Measurements from ENCODE around the gene GHSR. TPM values are rescaled to one million over a fixed set of nuclear protein-coding genes. Genes with fewer than 3 reads are reported as not detected.

Gene GHSR
- total and polyA plus RNA-seq, 4 donors: not detected

DNA sequence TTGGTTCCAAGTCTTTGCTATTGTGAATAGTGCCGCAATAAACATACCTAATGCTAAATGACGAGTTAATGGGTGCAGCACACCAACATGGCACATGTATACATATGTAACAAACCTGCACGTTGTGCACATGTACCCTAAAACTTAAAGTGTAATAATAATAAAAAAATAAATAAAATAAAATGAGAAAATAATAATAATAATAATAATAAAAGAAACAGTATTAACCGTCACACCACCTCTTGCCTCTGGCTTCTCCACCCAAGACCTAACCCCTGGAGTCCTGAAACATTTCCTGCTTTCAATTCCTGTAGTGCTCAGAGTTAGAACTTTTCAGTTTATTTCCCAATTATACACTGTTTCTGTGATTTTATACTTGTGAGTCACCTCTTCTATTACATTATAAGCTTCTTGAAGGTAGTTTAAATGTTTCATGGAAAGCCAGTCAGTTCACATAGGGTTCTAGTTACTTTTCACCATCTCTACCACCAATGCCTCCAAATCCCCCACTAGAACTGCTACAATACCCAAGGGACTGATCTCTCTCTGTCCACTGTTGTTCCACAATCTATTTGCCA is 18.4 kb upstream of the GHSR start:
- Histone ChIP-seq H3K27me3 (ENCODE audit: control insufficient read depth in 1 of 2, insufficient read depth in 2 of 2, low read length in 1 of 2) (no peaks in the 10 kb centered on the region), H3K27ac (ENCODE audit: low read depth in 1 of 2, low read length in 2 of 2) (no peak overlapping the region), H3K9me3 (ENCODE audit: control insufficient read depth, low read length) (no peaks in the 10 kb centered on the region), H3K4me3 (ENCODE audit: low read length in 2 of 2) (no peak overlapping the region), H3K36me3 (ENCODE audit: control insufficient read depth in 1 of 2, insufficient read depth in 2 of 2, low read length in 1 of 2) (no peaks in the 10 kb centered on the region), H3K4me1 (ENCODE audit: control insufficient read depth in 1 of 2, insufficient read depth in 2 of 2, low read length in 2 of 2) (no peaks in the 10 kb centered on the region)
- ATAC-seq (ENCODE audit: low FRiP score) (no peak), DNase-seq (no peak)
- WGBS, 2 donors: 79 to 80% methylated on average over 4 of the region's 4 CpGs
- intact Hi-C loops (cut with DNase I): no loop called here

DNA sequence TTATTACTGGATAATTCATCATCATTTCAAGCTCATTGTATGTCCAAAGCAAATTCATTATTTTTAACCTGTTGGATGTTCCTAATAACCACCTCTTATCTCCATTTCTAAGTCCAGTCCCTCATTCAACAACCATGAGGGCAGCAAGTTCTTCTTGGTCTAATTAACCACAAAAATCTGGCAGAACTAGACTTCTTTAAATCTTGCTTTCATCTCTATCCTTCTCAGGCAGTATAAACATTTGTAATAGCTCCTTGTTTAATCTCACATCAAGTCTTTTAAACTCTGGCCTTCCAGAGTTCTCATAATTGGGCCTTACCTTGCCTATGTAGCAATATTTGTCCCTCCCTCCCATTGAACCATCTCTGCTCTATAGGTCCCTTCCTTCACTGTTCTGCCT is 17.0 kb upstream of the GHSR start:
- intact Hi-C loops (cut with DNase I): no loop called here
- Histone ChIP-seq H3K9me3 (ENCODE audit: control insufficient read depth, low read length) (no peaks in the 10 kb centered on the region), H3K4me1 (ENCODE audit: control insufficient read depth in 1 of 2, insufficient read depth in 2 of 2, low read length in 2 of 2) (no peaks in the 10 kb centered on the region), H3K27ac (ENCODE audit: low read depth in 1 of 2, low read length in 2 of 2) (no peak overlapping the region), H3K27me3 (ENCODE audit: control insufficient read depth in 1 of 2, insufficient read depth in 2 of 2, low read length in 1 of 2) (no peaks in the 10 kb centered on the region), H3K36me3 (ENCODE audit: control insufficient read depth in 1 of 2, insufficient read depth in 2 of 2, low read length in 1 of 2) (no peaks in the 10 kb centered on the region), H3K4me3 (ENCODE audit: low read length in 2 of 2) (no peak overlapping the region)
- DNase-seq (no peak), ATAC-seq (ENCODE audit: low FRiP score) (no peak)

DNA sequence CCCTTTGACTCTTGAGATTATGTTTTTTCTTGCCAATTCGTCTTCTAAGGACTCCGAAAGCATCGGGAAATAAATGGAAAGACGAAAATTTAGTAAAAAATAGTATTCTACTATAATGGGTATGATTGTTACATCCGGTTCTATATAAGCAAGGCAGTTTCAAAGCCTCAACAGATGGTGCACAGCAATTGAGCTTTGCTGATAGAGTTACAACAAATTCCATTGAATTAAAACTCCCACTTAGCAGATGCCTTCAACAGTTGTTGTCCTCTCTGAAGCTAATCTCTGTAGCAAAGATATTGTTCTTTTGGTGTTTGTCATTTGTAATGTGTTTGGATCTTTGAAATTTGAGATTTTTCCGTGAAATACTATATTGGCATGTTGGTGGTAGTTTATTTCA is 16.1 kb upstream of the GHSR start:
- Histone ChIP-seq H3K4me1 (ENCODE audit: control insufficient read depth in 1 of 2, insufficient read depth in 2 of 2, low read length in 2 of 2) (no peaks in the 10 kb centered on the region), H3K36me3 (ENCODE audit: control insufficient read depth in 1 of 2, insufficient read depth in 2 of 2, low read length in 1 of 2) (no peaks in the 10 kb centered on the region), H3K4me3 (ENCODE audit: low read length in 2 of 2) (no peak overlapping the region), H3K27me3 (ENCODE audit: control insufficient read depth in 1 of 2, insufficient read depth in 2 of 2, low read length in 1 of 2) (no peaks in the 10 kb centered on the region), H3K27ac (ENCODE audit: low read depth in 1 of 2, low read length in 2 of 2) (no peak overlapping the region), H3K9me3 (ENCODE audit: control insufficient read depth, low read length) (no peaks in the 10 kb centered on the region)
- ATAC-seq (ENCODE audit: low FRiP score) (no peak), DNase-seq (no peak)
- WGBS, 2 donors: 85 to 90% methylated on average over 6 of the region's 6 CpGs
- intact Hi-C loops (cut with DNase I): no loop called here

DNA sequence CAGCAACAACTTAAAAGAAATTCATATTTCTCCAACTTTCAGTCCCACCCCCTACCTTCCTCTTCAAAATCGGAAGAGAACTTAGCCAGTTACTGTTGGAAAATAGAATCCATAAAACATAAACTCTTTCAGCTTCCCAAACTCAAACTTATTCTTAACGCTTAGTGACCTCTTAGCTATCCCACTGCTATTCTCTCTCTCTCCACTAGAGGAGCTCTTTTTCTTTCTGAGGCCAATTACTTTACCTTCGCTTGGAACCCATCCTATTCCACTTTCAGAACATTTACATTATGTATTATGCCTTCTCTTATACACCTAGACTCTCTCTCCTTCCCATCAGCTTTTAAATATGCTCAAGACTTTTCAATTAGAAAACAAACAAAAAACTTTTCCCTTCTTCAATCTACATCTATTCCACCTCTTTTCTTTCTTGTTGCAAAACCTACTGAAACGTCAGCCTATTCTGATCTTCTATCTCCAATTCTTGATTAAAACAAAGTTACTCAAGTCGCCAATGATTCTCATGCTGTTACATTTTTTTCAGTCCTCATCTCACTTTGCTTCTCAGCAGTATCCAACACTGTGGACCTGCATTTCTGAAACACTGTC is 13.4 kb upstream of the GHSR start:
- Histone ChIP-seq H3K27me3 (ENCODE audit: control insufficient read depth in 1 of 2, insufficient read depth in 2 of 2, low read length in 1 of 2) (no peaks in the 10 kb centered on the region), H3K9me3 (ENCODE audit: control insufficient read depth, low read length) (no peaks in the 10 kb centered on the region), H3K36me3 (ENCODE audit: control insufficient read depth in 1 of 2, insufficient read depth in 2 of 2, low read length in 1 of 2) (no peaks in the 10 kb centered on the region), H3K4me3 (ENCODE audit: low read length in 2 of 2) (no peak overlapping the region), H3K4me1 (ENCODE audit: control insufficient read depth in 1 of 2, insufficient read depth in 2 of 2, low read length in 2 of 2) (no peaks in the 10 kb centered on the region), H3K27ac (ENCODE audit: low read depth in 1 of 2, low read length in 2 of 2) (no peak overlapping the region)
- intact Hi-C loops (cut with DNase I): no loop called here
- DNase-seq: no peak
- no peak for ATAC-seq (ENCODE audit: low FRiP score)
- 37 to 40% methylated on average over 5 of the region's 5 CpGs for WGBS, 2 donors

DNA sequence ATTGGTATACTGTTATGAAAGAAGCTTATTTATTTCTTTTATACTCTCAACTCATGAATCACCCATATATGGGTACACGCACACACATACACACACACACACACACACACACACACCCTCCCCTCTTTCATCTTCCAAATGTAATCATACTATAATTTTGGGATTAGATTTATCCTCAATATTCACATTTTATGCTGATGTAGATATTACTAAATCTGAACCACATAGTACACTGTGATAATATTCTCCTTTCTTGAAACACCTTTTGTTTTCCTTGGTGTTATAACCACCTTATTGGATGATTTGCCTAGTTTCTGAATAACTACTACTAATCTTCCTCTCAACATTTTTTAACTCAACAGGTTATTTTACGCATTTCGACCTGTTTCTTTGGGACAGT is 8.1 kb upstream of the GHSR start:
- no peak overlapping the region for H3K27ac ChIP-seq (ENCODE audit: low read depth in 1 of 2, low read length in 2 of 2)
- H3K36me3 ChIP-seq (ENCODE audit: control insufficient read depth in 1 of 2, insufficient read depth in 2 of 2, low read length in 1 of 2): no peaks in the 10 kb centered on the region
- no peak overlapping the region for H3K4me3 ChIP-seq (ENCODE audit: low read length in 2 of 2)
- ATAC-seq (ENCODE audit: low FRiP score) (no peak), DNase-seq (no peak)
- no peaks in the 10 kb centered on the region for H3K9me3 ChIP-seq (ENCODE audit: control insufficient read depth, low read length)
- intact Hi-C loops (cut with DNase I): no loop called here
- 91 to 94% methylated on average over 3 of the region's 3 CpGs for WGBS, 2 donors
- no peaks in the 10 kb centered on the region for H3K4me1 ChIP-seq (ENCODE audit: control insufficient read depth in 1 of 2, insufficient read depth in 2 of 2, low read length in 2 of 2)
- H3K27me3 ChIP-seq (ENCODE audit: control insufficient read depth in 1 of 2, insufficient read depth in 2 of 2, low read length in 1 of 2): no peaks in the 10 kb centered on the region

DNA sequence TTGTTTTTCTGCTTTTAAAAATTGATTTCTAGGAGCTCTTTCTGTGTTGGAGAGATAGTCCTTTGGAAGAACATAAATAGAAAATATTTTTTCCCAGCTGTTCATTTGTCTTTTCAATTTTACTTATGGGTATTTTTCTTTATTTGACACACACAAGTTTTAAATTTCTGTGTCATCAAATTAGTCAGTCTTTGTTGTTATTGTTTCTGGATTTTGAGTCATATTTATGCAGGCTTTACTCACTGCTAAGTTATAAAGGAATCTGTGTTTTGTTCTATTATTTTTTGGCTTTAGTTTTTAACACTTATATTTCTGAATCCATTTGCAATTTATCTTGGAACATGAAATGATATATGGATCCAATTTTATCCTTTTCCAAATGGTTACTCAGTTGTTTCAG is 5.9 kb upstream of the GHSR start:
- Histone ChIP-seq H3K27me3 (ENCODE audit: control insufficient read depth in 1 of 2, insufficient read depth in 2 of 2, low read length in 1 of 2) (no peaks in the 10 kb centered on the region), H3K36me3 (ENCODE audit: control insufficient read depth in 1 of 2, insufficient read depth in 2 of 2, low read length in 1 of 2) (no peaks in the 10 kb centered on the region)
- intact Hi-C loops (cut with DNase I): no loop called here

DNA sequence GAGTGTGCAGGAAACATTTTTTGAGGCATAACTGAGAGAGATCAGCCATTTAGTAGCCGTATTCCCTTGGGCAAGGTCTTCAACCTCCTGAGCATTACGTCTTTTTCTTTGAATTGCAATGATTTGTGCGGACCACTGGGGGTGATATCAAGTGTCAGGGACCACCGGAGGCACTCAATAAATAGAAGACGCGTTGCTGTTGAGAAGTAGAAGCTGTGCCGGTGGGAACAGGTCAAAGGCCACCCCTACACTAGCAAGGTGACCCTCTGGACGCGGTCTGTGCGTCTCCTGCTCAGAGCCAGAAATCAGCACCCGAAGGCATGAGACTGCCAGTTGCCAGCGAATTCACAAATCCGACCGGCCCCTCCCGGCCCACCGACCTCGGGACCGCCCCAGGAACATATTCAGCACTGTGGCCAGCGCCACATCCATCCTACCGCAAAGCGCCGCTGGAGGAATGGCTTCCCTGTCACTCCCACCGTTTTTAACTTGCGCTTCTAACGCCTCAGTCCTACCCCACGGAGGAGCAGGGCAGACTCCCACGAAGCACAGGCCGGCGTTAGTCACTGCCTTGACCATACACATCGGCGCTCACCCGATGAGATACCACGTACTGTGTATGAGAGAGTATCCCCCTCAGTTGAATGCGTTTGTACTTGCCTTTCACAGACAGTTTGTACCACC is 1.4 kb upstream of the GHSR start:
- intact Hi-C loops (cut with DNase I): no loop called here
- no peaks in the 10 kb centered on the region for H3K36me3 ChIP-seq (ENCODE audit: control insufficient read depth in 1 of 2, insufficient read depth in 2 of 2, low read length in 1 of 2)
- DNase-seq (peak; percentile 53 to 81), ATAC-seq (ENCODE audit: low FRiP score) (peak; percentile 43)
- no peaks in the 10 kb centered on the region for H3K27me3 ChIP-seq (ENCODE audit: control insufficient read depth in 1 of 2, insufficient read depth in 2 of 2, low read length in 1 of 2)
- H3K27ac ChIP-seq (ENCODE audit: low read depth in 1 of 2, low read length in 2 of 2): no peak overlapping the region
- 2 to 4% methylated on average over 34 of the region's 34 CpGs for WGBS, 2 donors
- H3K9me3 ChIP-seq (ENCODE audit: control insufficient read depth, low read length): peaks cover 2% of the 10 kb centered on the region
- no peaks in the 10 kb centered on the region for H3K4me1 ChIP-seq (ENCODE audit: control insufficient read depth in 1 of 2, insufficient read depth in 2 of 2, low read length in 2 of 2)
- no peak overlapping the region for H3K4me3 ChIP-seq (ENCODE audit: low read length in 2 of 2)

More for the DNA sequence above, 5.9 kb upstream of the GHSR start:
- no peak overlapping the region for H3K4me3 ChIP-seq (ENCODE audit: low read length in 2 of 2)
- ATAC-seq (ENCODE audit: low FRiP score): no peak
- no peaks in the 10 kb centered on the region for H3K4me1 ChIP-seq (ENCODE audit: control insufficient read depth in 1 of 2, insufficient read depth in 2 of 2, low read length in 2 of 2)
- no peak overlapping the region for H3K27ac ChIP-seq (ENCODE audit: low read depth in 1 of 2, low read length in 2 of 2)
- H3K9me3 ChIP-seq (ENCODE audit: control insufficient read depth, low read length): no peaks in the 10 kb centered on the region
- no peak for DNase-seq

DNA sequence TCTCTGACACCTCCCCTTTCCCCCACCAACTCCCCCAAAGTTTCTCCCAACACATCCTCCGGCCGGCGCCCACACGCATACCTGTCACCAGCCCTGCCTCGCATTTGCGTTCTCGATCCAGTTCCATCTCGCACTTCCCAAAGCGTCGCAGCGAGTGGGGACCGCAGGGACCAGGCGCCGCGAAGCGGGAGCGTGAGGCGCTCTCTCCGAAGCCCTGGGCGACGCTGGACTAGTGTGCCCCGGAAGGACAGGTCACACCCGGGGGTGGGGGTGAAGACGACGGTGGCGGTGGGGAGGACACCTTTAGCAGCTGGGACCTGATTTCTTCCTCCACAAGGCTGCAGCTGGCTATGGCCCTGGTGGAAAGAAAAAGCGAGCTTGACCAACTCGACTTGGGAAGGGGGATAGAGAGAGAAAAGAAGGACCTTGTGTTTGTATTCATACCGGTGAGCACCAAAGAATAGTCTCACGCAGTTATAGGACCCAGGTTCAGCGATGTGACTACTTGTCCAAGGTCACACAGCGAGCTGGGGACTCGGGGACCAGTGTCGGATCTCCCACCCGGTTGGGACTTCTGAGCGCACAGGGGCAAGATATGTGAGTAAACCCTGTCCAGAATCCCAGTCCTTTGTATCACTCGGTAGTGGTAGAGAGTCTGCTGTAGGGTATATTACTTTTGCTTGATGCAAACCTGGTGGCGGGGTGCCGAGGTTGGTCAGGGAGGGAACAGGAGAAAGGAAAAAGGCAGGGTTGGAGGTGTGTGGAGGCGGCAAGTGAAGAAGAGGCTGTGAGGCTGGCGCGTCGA is 607 bp upstream of the GHSR start:
- no peak overlapping the region for H3K4me3 ChIP-seq (ENCODE audit: low read length in 2 of 2)
- ATAC-seq (ENCODE audit: low FRiP score): no peak
- H3K27ac ChIP-seq (ENCODE audit: low read depth in 1 of 2, low read length in 2 of 2): no peak overlapping the region
- intact Hi-C loops (cut with DNase I): no loop called here
- no peaks in the 10 kb centered on the region for H3K27me3 ChIP-seq (ENCODE audit: control insufficient read depth in 1 of 2, insufficient read depth in 2 of 2, low read length in 1 of 2)
- H3K9me3 ChIP-seq (ENCODE audit: control insufficient read depth, low read length): peaks cover 2% of the 10 kb centered on the region
- no peak for DNase-seq
- H3K4me1 ChIP-seq (ENCODE audit: control insufficient read depth in 1 of 2, insufficient read depth in 2 of 2, low read length in 2 of 2): no peaks in the 10 kb centered on the region
- H3K36me3 ChIP-seq (ENCODE audit: control insufficient read depth in 1 of 2, insufficient read depth in 2 of 2, low read length in 1 of 2): no peaks in the 10 kb centered on the region
- WGBS, 2 donors: 5 to 6% methylated on average over 43 of the region's 43 CpGs

Data from aorta (tissue), 5 donors.